WTC11 (cell line): ENCODE measurements around the gene TMEM117. TPM values are rescaled to one million over a fixed set of nuclear protein-coding genes. Genes with fewer than 3 reads are reported as not detected.
A peak's percentile ranks its signal among the peaks of the same experiment; 100 is the strongest.
"Not testable (repeated sequence)": the region's sequence is repeated elsewhere in the genome, so short reads cannot be mapped to it uniquely, and the experiment has no call there.

Source experiments
- ATAC-seq: fragments of 200-7000 bp; cut with Tn5 transposase; 2 replicates; pipeline ENCODE4 v1.10.0; 2021; ENCODE audit warnings: mild to moderate bottlenecking, moderate library complexity
- CTCF ChIA-PET: fragments of 300-600 bp; sonication (Branson Sonifier 250); formaldehyde crosslinking; loops from one replicate; lab custom pipeline; 2021; ENCODE audit warnings: antibody characterized with exemption; lab: Charles Lee
- POLR2A ChIA-PET: fragments of 350-600 bp; sonication (Branson Sonifier 250); formaldehyde crosslinking; loops from one replicate; lab custom pipeline; 2021; ENCODE audit warnings: antibody characterized with exemption; lab: Charles Lee
- DNase-seq: peaks from one replicate; pipeline ENCODE4 v3.0.0; 2021; ENCODE audit warnings: low spot score
- H3K27ac Mint-ChIP-seq: 2 replicates; pipeline ENCODE4 v1.8.0; 2021; ENCODE audit warnings: mixed read lengths
- H3K27me3 Mint-ChIP-seq: 2 replicates; pipeline ENCODE4 v1.8.0; 2021; ENCODE audit warnings: low read depth, mild to moderate bottlenecking, moderate library complexity, mixed read lengths
- H3K36me3 Mint-ChIP-seq: 2 replicates; pipeline ENCODE4 v1.8.0; 2021; ENCODE audit warnings: mixed read lengths
- H3K4me1 Mint-ChIP-seq: 2 replicates; pipeline ENCODE4 v1.8.0; 2022; ENCODE audit warnings: mixed read lengths
- H3K4me3 Mint-ChIP-seq: 2 replicates; pipeline ENCODE4 v1.8.0; 2021; ENCODE audit warnings: mild to moderate bottlenecking, moderate library complexity, mixed read lengths
- H3K9me3 Mint-ChIP-seq: 2 replicates; pipeline ENCODE4 v1.8.0; 2021; ENCODE audit warnings: mixed read lengths
- CREB1 ChIP-seq: sonication (generic); formaldehyde crosslinking; IDR thresholded peaks from 2 replicates; pipeline ENCODE4 v1.8.0; 2023; ENCODE audit warnings: mild to moderate bottlenecking, missing genetic modification reagents
- ESRRA ChIP-seq: sonication (generic); formaldehyde crosslinking; IDR thresholded peaks from 2 replicates; pipeline ENCODE4 v1.8.1; 2022; ENCODE audit warnings: mild to moderate bottlenecking, missing genetic modification reagents, borderline replicate concordance
- FOXJ3 ChIP-seq: sonication (generic); formaldehyde crosslinking; IDR thresholded peaks from 2 replicates; pipeline ENCODE4 v1.9.0; 2021; ENCODE audit warnings: missing genetic modification reagents, mild to moderate bottlenecking, borderline replicate concordance
- HMGA2 ChIP-seq: fragments of 250-450 bp; sonication (Bioruptor Pico); IDR thresholded peaks from 2 replicates; pipeline ENCODE4 v1.4.0; 2021; ENCODE audit warnings: mild to moderate bottlenecking, moderate library complexity
- IRF2 ChIP-seq: sonication (generic); formaldehyde crosslinking; IDR thresholded peaks from 2 replicates; pipeline ENCODE4 v1.8.0; 2022; ENCODE audit warnings: low read depth, missing genetic modification reagents, borderline replicate concordance
- JUN ChIP-seq: sonication (generic); formaldehyde crosslinking; IDR thresholded peaks from 2 replicates; pipeline ENCODE4 v1.8.0; 2023; ENCODE audit warnings: mild to moderate bottlenecking, missing genetic modification reagents
- NFE2L1 ChIP-seq: sonication (generic); formaldehyde crosslinking; IDR thresholded peaks from 2 replicates; pipeline ENCODE4 v1.8.1; 2023; ENCODE audit warnings: missing genetic modification reagents
- RORB ChIP-seq: fragments of 250-450 bp; sonication (Bioruptor Pico); IDR thresholded peaks from 2 replicates; pipeline ENCODE4 v1.9.0; 2021; ENCODE audit warnings: mild to moderate bottlenecking
- SOX15 ChIP-seq: fragments of 250-450 bp; sonication (Bioruptor Pico); IDR thresholded peaks from 2 replicates; pipeline ENCODE4 v1.9.0; 2021; ENCODE audit warnings: mild to moderate bottlenecking
- TEAD1 ChIP-seq: sonication (generic); formaldehyde crosslinking; IDR thresholded peaks from 2 replicates; pipeline ENCODE4 v1.8.0; 2022; ENCODE audit warnings: mild to moderate bottlenecking, missing genetic modification reagents
- ZNF138 ChIP-seq: sonication (generic); formaldehyde crosslinking; conservative IDR thresholded peaks from 2 replicates; pipeline ENCODE4 v1.8.1; 2022; ENCODE audit warnings: mild to moderate bottlenecking, moderate library complexity, missing genetic modification reagents
- ZNF263 ChIP-seq: sonication (generic); formaldehyde crosslinking; IDR thresholded peaks from 2 replicates; pipeline ENCODE4 v1.8.1; 2022; ENCODE audit warnings: low read depth, mild to moderate bottlenecking, moderate library complexity, missing genetic modification reagents
- total RNA-seq: library from RNA; stranded (reverse); gene quantifications from 3 replicates; pipeline ENCODE4 v1.2.3, GENCODE V29; 2021
- TF ChIP-seq, protein P1 (sequence below): fragments of 250-450 bp; sonication (Bioruptor Pico); IDR thresholded peaks from 2 replicates; pipeline ENCODE4 v1.9.0; 2021; ENCODE audit warnings: moderate library complexity, mild to moderate bottlenecking, inconsistent platforms, borderline replicate concordance
- TF ChIP-seq, protein P2 (sequence below): fragments of 250-450 bp; sonication (Bioruptor Pico); IDR thresholded peaks from 2 replicates; pipeline ENCODE4 v1.9.0; 2021; ENCODE audit warnings: mild to moderate bottlenecking, borderline replicate concordance
- TF ChIP-seq, protein P3 (sequence below): sonication (generic); formaldehyde crosslinking; IDR thresholded peaks from 2 replicates; pipeline ENCODE4 v1.8.0; 2022; ENCODE audit warnings: mild to moderate bottlenecking, missing genetic modification reagents
- TF ChIP-seq, protein P4 (sequence below): sonication (generic); formaldehyde crosslinking; IDR thresholded peaks from 2 replicates; pipeline ENCODE4 v1.8.1; 2022; ENCODE audit warnings: mild to moderate bottlenecking, moderate library complexity, missing genetic modification reagents

Gene TMEM117
- total RNA-seq, 1 experiment from 2014 or later: 1.5 TPM

DNA sequence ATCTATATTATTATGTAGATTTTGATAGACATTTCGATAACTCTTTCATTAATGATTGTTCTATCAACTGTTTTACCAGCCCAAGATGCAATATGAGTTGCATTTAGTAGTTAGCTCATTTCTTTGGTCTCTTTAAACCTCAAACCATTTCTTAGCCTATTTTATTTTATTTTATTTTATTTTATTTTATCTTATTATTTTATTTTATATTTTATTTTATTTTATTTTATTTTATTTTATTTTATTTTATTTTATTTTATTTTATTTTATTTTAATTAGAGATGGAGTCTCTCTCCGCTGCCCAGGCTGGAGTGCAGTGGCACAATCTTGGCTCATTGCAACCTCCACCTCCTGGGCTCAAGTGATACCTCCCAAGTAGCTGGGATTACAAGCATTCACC, 191.0 kb downstream of the TMEM117 start:
- H3K9me3 Mint-ChIP-seq: peaks cover 44% of the 10 kb centered on the region
- H3K27me3 Mint-ChIP-seq, H3K27ac Mint-ChIP-seq, H3K4me1 Mint-ChIP-seq, DNase-seq, ATAC-seq, POLR2A ChIA-PET, H3K4me3 Mint-ChIP-seq: not testable (repeated sequence)
- H3K36me3 Mint-ChIP-seq: peaks cover 24% of the 10 kb centered on the region
- TF ChIP-seq HMGA2 (CRISPR knock-in tag): peak; percentile 99
- CTCF ChIA-PET: interaction anchor here (1.3 kb wide), 1 partner anchor 10 kb away, joined by 3 read pairs; no protein-coding TSS in a partner anchor

DNA sequence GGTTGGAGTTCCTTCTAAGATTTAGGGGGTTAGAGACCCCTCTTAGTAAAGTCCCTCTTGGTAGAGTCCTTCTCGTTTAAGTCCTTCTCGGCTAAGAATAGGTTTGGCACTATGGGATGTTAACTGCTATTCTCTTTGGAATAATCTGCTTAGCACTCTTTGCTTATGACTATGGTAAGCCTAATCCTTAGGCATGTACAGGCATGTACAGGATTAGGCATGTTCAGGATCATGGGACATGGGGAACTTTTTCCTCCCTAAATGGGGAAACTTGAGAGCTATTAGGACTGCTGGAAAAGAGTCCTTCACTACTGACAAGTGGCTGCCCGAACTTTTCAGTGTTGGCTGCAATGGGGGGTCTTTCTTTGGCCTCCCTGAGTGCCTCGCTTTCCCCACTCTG, 193.3 kb downstream of the TMEM117 start:
- TF ChIP-seq, protein P1, sequence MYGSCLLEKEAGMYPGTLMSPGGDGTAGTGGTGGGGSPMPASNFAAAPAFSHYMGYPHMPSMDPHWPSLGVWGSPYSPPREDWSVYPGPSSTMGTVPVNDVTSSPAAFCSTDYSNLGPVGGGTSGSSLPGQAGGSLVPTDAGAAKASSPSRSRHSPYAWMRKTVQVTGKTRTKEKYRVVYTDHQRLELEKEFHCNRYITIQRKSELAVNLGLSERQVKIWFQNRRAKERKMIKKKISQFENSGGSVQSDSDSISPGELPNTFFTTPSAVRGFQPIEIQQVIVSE (CRISPR knock-in tag): no peak
- TF ChIP-seq NFE2L1 (CRISPR knock-in tag) (no peak), CREB1 (CRISPR knock-in tag) (no peak), SOX15 (CRISPR knock-in tag) (no peak), JUN (CRISPR knock-in tag) (no peak), RORB (CRISPR knock-in tag) (no peak), FOXJ3 (CRISPR knock-in tag) (no peak), ZNF138 (CRISPR knock-in tag) (no peak), ESRRA (no peak), ZNF263 (no peak)
- TF ChIP-seq, protein P2, sequence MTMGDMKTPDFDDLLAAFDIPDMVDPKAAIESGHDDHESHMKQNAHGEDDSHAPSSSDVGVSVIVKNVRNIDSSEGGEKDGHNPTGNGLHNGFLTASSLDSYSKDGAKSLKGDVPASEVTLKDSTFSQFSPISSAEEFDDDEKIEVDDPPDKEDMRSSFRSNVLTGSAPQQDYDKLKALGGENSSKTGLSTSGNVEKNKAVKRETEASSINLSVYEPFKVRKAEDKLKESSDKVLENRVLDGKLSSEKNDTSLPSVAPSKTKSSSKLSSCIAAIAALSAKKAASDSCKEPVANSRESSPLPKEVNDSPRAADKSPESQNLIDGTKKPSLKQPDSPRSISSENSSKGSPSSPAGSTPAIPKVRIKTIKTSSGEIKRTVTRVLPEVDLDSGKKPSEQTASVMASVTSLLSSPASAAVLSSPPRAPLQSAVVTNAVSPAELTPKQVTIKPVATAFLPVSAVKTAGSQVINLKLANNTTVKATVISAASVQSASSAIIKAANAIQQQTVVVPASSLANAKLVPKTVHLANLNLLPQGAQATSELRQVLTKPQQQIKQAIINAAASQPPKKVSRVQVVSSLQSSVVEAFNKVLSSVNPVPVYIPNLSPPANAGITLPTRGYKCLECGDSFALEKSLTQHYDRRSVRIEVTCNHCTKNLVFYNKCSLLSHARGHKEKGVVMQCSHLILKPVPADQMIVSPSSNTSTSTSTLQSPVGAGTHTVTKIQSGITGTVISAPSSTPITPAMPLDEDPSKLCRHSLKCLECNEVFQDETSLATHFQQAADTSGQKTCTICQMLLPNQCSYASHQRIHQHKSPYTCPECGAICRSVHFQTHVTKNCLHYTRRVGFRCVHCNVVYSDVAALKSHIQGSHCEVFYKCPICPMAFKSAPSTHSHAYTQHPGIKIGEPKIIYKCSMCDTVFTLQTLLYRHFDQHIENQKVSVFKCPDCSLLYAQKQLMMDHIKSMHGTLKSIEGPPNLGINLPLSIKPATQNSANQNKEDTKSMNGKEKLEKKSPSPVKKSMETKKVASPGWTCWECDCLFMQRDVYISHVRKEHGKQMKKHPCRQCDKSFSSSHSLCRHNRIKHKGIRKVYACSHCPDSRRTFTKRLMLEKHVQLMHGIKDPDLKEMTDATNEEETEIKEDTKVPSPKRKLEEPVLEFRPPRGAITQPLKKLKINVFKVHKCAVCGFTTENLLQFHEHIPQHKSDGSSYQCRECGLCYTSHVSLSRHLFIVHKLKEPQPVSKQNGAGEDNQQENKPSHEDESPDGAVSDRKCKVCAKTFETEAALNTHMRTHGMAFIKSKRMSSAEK (CRISPR knock-in tag): no peak
- TF ChIP-seq, protein P3, sequence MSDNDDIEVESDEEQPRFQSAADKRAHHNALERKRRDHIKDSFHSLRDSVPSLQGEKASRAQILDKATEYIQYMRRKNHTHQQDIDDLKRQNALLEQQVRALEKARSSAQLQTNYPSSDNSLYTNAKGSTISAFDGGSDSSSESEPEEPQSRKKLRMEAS (CRISPR knock-in tag): no peak
- TF ChIP-seq, protein P4, sequence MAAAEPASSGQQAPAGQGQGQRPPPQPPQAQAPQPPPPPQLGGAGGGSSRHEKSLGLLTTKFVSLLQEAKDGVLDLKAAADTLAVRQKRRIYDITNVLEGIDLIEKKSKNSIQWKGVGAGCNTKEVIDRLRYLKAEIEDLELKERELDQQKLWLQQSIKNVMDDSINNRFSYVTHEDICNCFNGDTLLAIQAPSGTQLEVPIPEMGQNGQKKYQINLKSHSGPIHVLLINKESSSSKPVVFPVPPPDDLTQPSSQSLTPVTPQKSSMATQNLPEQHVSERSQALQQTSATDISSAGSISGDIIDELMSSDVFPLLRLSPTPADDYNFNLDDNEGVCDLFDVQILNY: no peak
- DNase-seq (no peak), ATAC-seq (no peak)
- Mint-ChIP-seq H3K27me3 (no peaks in the 10 kb centered on the region), H3K36me3 (peaks cover 26% of the 10 kb centered on the region), H3K4me1 (no peaks in the 10 kb centered on the region), H3K9me3 (peaks cover 58% of the 10 kb centered on the region), H3K27ac (no peak overlapping the region), H3K4me3 (no peak overlapping the region)
- POLR2A ChIA-PET: no interaction called here
- CTCF ChIA-PET: no interaction called here

DNA sequence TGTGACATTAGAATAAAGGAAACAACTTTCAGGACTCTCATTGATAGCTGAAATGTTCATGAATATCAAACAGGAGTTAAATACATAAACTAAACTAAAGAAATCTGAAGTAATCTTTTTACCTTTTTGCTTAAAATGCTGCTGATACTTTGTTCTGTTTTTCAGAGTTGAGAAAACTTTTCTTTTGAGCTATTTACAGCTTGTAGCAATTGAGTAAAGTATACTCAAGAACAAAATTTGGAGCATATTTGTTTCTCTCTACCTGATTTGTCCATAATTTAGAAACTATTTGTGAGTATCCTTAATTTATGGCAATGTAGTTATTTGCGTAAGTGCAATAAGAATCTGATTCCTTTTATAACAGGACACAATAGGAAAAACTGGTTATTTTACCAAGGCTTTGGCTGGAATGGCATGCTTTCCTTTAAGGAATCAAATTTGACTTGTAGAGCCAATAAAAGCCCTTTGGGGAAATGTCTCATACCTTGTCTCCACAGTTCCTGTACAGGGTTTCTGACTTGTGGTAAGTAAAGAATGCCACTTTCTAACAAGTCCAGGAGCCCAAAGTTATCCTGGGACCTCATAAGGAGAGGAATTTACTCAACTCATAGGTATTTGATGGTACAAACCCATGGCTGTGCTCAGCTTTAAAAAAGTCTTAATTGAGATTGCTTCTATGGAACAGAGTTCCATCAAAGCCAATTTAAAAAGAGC, 195.7 kb downstream of the TMEM117 start:
- Mint-ChIP-seq H3K9me3 (peaks cover 58% of the 10 kb centered on the region), H3K4me1 (no peaks in the 10 kb centered on the region), H3K4me3 (no peak overlapping the region), H3K27ac (no peak overlapping the region), H3K27me3 (no peaks in the 10 kb centered on the region), H3K36me3 (peaks cover 26% of the 10 kb centered on the region)
- TF ChIP-seq IRF2 (no peak), TEAD1 (CRISPR knock-in tag) (no peak)
- ChIA-PET POLR2A (no interaction called here), CTCF (no interaction called here)
- no peak for DNase-seq
- ATAC-seq: no peak
